Measurements from ENCODE around the gene COL6A2.

DNA sequence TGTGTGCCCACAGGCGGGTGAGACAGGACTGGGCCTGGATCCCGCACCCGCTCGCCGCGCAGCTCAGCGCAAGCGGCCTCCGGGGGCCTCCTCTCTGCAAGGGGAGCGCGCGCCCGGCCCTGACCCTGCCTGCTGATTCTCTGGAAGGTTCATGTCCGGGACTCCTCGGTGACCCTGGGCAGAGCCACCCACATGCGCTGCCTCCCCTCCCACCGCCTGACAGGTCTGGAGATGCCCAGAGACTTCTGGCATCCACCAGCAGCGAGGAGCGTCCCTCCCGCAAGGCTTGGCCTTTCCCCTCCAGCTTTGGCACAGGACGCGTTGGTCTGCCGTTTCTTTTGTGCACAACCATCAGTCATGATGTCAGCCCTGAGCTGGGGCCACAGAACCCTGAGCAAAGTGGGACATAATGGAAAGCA lies 42.0 kb upstream of the COL6A2 start:
- TF ChIP-seq, protein P1, sequence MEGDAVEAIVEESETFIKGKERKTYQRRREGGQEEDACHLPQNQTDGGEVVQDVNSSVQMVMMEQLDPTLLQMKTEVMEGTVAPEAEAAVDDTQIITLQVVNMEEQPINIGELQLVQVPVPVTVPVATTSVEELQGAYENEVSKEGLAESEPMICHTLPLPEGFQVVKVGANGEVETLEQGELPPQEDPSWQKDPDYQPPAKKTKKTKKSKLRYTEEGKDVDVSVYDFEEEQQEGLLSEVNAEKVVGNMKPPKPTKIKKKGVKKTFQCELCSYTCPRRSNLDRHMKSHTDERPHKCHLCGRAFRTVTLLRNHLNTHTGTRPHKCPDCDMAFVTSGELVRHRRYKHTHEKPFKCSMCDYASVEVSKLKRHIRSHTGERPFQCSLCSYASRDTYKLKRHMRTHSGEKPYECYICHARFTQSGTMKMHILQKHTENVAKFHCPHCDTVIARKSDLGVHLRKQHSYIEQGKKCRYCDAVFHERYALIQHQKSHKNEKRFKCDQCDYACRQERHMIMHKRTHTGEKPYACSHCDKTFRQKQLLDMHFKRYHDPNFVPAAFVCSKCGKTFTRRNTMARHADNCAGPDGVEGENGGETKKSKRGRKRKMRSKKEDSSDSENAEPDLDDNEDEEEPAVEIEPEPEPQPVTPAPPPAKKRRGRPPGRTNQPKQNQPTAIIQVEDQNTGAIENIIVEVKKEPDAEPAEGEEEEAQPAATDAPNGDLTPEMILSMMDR (IDR thresholded peaks at IDR 0.05) = no peak
- TF ChIP-seq POLR2A (IDR thresholded peaks at IDR 0.05) = no peak

Data from right lobe of liver (tissue), 4 donors.